B cell (primary cell): Measurements from ENCODE around the gene KDM5B. TPM values are rescaled to one million over a fixed set of nuclear protein-coding genes. Genes with fewer than 3 reads are reported as not detected.

Experiments used
- ATAC-seq: fragments of 200-7000 bp; cut with Tn5 transposase; one replicate; pipeline ENCODE4 v1.10.0; 2021; ENCODE audit warnings: low read depth, mild to moderate bottlenecking, moderate number of reproducible peaks, moderate library complexity
- CTCF ChIA-PET: fragments of 350-600 bp; sonication (Branson Sonifier 250); formaldehyde crosslinking; loops from one replicate; lab custom pipeline; 2021; ENCODE audit warnings: antibody characterized with exemption, inconsistent platforms; lab: Charles Lee
- POLR2A ChIA-PET: fragments of 350-600 bp; sonication (Branson Sonifier 250); formaldehyde crosslinking; loops from one replicate; lab custom pipeline; 2021; ENCODE audit warnings: antibody characterized with exemption; lab: Charles Lee
- DNase-seq: peaks from one replicate; pipeline ENCODE4 v3.0.0; 2013
- H2AFZ ChIP-seq: 2 replicates; pipeline ENCODE4 v1.6.1; 2012; ENCODE audit warnings: mild to moderate bottlenecking, low read depth, low read length; ENCODE audit not compliant: insufficient read depth, poor library complexity, severe bottlenecking
- H3K27ac ChIP-seq, 2 donors: 1 replicate in 1 of 2; 2 replicates in 1 of 2; pipeline ENCODE4 v1.5.1; 2012 to 2013; ENCODE audit warnings: low read length in 2 of 2, mild to moderate bottlenecking in 2 of 2, moderate library complexity in 1 of 2
- H3K27me3 ChIP-seq, 4 experiments: fragments of 200-600 bp in 1 of 4; sonication (generic) in 1 of 4; replicated peaks in 1 of 4; 1 replicate in 2 of 4; 2 replicates in 2 of 4; pipeline versions ENCODE4 v1.6.1 to v1.7.0; 2013 to 2016; ENCODE audit warnings: low read length in 3 of 4, mild to moderate bottlenecking in 2 of 4, mixed read lengths in 1 of 4, moderate library complexity in 1 of 4; ENCODE audit not compliant: insufficient read depth in 4 of 4, control insufficient read depth in 3 of 4; ENCODE audit errors: control extremely low read depth in 1 of 4
- H3K36me3 ChIP-seq, 2 experiments: replicated peaks in 1 of 2; 1 replicate in 1 of 2; 2 replicates in 1 of 2; pipeline versions ENCODE4 v1.6.1 to v1.7.1; 2013; ENCODE audit warnings: low read length in 1 of 2; ENCODE audit not compliant: insufficient read depth in 2 of 2, control insufficient read depth in 1 of 2; ENCODE audit errors: control extremely low read depth in 1 of 2, extremely low read depth in 1 of 2
- H3K4me1 ChIP-seq, 2 donors: fragments of 200-600 bp in 1 of 2; sonication (generic) in 1 of 2; 1 replicate in 1 of 2; 2 replicates in 1 of 2; pipeline versions ENCODE4 v1.5.1 to v1.6.1; 2013 to 2017; ENCODE audit warnings: low read length in 2 of 2; ENCODE audit not compliant: control insufficient read depth in 2 of 2, insufficient read depth in 2 of 2
- H3K4me2 ChIP-seq: replicated peaks from 2 replicates; pipeline ENCODE3; 2012; ENCODE audit warnings: mild to moderate bottlenecking, low read depth, low read length; ENCODE audit not compliant: poor library complexity, severe bottlenecking
- H3K4me3 ChIP-seq, 5 experiments: fragments of 200-600 bp in 1 of 5; sonication (generic) in 1 of 5; 1 replicate in 3 of 5; 2 replicates in 2 of 5; pipeline versions ENCODE4 v1.5.1 to v1.7.0; 2011 to 2016; ENCODE audit warnings: low read length in 4 of 5, mild to moderate bottlenecking in 4 of 5, low read depth in 2 of 5, control low read depth in 1 of 5, moderate library complexity in 1 of 5; ENCODE audit not compliant: insufficient read depth in 1 of 5; ENCODE audit errors: control extremely low read depth in 1 of 5, extremely low read depth in 1 of 5
- H3K79me2 ChIP-seq: fragments of 200-600 bp; sonication (generic); one replicate; pipeline ENCODE4 v1.6.0; 2016; ENCODE audit warnings: low read length; ENCODE audit not compliant: control insufficient read depth, insufficient read depth
- H3K9ac ChIP-seq: fragments of 200-600 bp; sonication (generic); 2 replicates; pipeline ENCODE4 v1.6.1; 2017; ENCODE audit warnings: mild to moderate bottlenecking, low read length, moderate library complexity
- H3K9me3 ChIP-seq, 3 donors: one replicate each; pipeline versions ENCODE4 v1.6.1 to v1.7.1; 2013; ENCODE audit warnings: low read length in 2 of 3; ENCODE audit not compliant: control insufficient read depth in 2 of 3, insufficient read depth in 1 of 3; ENCODE audit errors: control extremely low read depth in 1 of 3
- H4K20me1 ChIP-seq: 2 replicates; pipeline ENCODE4 v1.6.0; 2012; ENCODE audit warnings: mild to moderate bottlenecking, low read length; ENCODE audit not compliant: insufficient read depth, control insufficient read depth, poor library complexity, severe bottlenecking
- H3K27ac Mint-ChIP-seq: one replicate; pipeline ENCODE4 v1.8.0; 2021; ENCODE audit warnings: mixed read lengths
- H3K27me3 Mint-ChIP-seq: one replicate; pipeline ENCODE4 v1.8.0; 2021; ENCODE audit warnings: mixed read lengths
- H3K4me1 Mint-ChIP-seq: one replicate; pipeline ENCODE4 v1.8.0; 2021; ENCODE audit warnings: mixed read lengths
- H3K4me3 Mint-ChIP-seq: one replicate; pipeline ENCODE4 v1.8.0; 2021; ENCODE audit warnings: mixed read lengths
- H3K9me3 Mint-ChIP-seq: one replicate; pipeline ENCODE4 v1.8.0; 2022; ENCODE audit warnings: mixed read lengths; ENCODE audit not compliant: insufficient read depth
- EZH2 ChIP-seq: IDR thresholded peaks from 2 replicates; pipeline ENCODE4 v1.6.1; 2012; ENCODE audit warnings: borderline replicate concordance, low read depth, mild to moderate bottlenecking, moderate library complexity, low read length; ENCODE audit not compliant: insufficient read depth, poor library complexity, severe bottlenecking
- WGBS: methylation state at CpG from one replicate; pipeline ENCODE4 v1.1.5; 2013; ENCODE audit warnings: missing lambda C conversion rate; ENCODE audit not compliant: insufficient coverage; 5-methylcytosine and 5-hydroxymethylcytosine counted together
- intact Hi-C: fragments of 100-400 bp; cut with micrococcal nuclease; formaldehyde crosslinking; loops from one replicate; pipeline ENCODE4 v1.10.0; 2022
- polyA plus RNA-seq: library from polyadenylated mRNA; depleted of rRNA; stranded (reverse); fragments of >200 nt; gene quantifications from 2 replicates; pipeline ENCODE4 v1.2.3, GENCODE V29; 2012
- total RNA-seq, 2 donors: library from RNA; stranded (reverse); fragments of 120-200 nt in 1 of 2; gene quantifications; 1 replicate in 1 of 2; 2 replicates in 1 of 2; pipeline versions ENCODE4 v1.2.3 to v1.2.4, GENCODE V29; 2013 to 2022
- TF ChIP-seq, protein P1 (sequence below): fragments of 200-600 bp; IDR thresholded peaks from one replicate; pipeline ENCODE4 v1.8.0; 2022; ENCODE audit warnings: antibody characterized with exemption, mild to moderate bottlenecking

KDM5B gene
- total and polyA plus RNA-seq, 2 donors (not counting 1 experiment from before 2014, with no cell fraction given): 11.2 to 62.7 TPM

DNA sequence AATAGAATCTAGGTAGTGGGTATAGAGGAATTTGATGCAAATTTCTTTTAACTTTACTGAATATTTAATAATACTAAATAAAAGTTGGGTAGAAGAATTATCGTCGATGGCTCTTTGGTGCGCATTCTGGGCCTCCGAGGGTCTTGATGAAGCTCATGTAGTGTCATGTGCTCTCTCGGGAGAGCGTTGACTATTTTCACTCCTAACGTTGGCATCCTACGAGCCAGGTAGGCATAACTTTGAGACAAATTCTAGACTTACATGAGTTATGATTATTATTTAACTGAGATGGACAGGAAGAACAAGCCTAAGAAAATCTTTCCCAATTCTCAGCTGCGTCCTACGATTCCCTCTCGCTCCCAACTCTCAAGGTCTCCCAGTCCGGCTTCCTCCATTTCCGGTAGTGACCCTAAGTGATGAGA, 2.0 kb upstream of the KDM5B start:
- peak overlapping the region; percentile 99 for H3K4me2 ChIP-seq
- no peaks in the 10 kb centered on the region for H3K36me3 ChIP-seq
- peaks cover 29 to 35% of the 10 kb centered on the region in 2 donors for H3K4me1 ChIP-seq
- H2AFZ ChIP-seq: peak overlapping the region; percentile 99
- H3K79me2 ChIP-seq: peaks cover 35% of the 10 kb centered on the region
- Mint-ChIP-seq H3K27me3 (peaks cover 6% of the 10 kb centered on the region), H3K9me3 (no peaks in the 10 kb centered on the region), H3K4me3 (peak overlapping the region; percentile 87), H3K4me1 (peaks cover 36% of the 10 kb centered on the region), H3K27ac (peak overlapping the region; percentile 91)
- ATAC-seq (no peak), DNase-seq (no peak)
- peaks cover 0 to 15% (median 2%) of the 10 kb centered on the region in 4 experiments for H3K27me3 ChIP-seq
- intact Hi-C loops: loop anchor here (1.0 to 2.0 kb wide), 5 partner anchors 51 to 461 kb away; partner anchors contain the start of genes PPP1R12B, RABIF and TMEM183A
- peaks cover 0 to 4% (median 0%) of the 10 kb centered on the region in 3 donors for H3K9me3 ChIP-seq
- ChIA-PET CTCF (interaction anchor here (0.8 to 1.0 kb wide), 2 partner anchors 44 to 90 kb away, joined by 3 to 5 read pairs; no protein-coding TSS in a partner anchor), POLR2A (interaction anchor here (0.7 kb wide), 1 partner anchor 13 kb away, joined by 4 read pairs; no protein-coding TSS in a partner anchor)
- H3K9ac ChIP-seq: peak overlapping the region; percentile 76
- WGBS: 9% methylated on average over 10 of the region's 13 CpGs
- peaks cover 5% of the 10 kb centered on the region for H4K20me1 ChIP-seq
- H3K27ac ChIP-seq: peak overlapping the region; percentile 35 to 69
- TF ChIP-seq, protein P1, sequence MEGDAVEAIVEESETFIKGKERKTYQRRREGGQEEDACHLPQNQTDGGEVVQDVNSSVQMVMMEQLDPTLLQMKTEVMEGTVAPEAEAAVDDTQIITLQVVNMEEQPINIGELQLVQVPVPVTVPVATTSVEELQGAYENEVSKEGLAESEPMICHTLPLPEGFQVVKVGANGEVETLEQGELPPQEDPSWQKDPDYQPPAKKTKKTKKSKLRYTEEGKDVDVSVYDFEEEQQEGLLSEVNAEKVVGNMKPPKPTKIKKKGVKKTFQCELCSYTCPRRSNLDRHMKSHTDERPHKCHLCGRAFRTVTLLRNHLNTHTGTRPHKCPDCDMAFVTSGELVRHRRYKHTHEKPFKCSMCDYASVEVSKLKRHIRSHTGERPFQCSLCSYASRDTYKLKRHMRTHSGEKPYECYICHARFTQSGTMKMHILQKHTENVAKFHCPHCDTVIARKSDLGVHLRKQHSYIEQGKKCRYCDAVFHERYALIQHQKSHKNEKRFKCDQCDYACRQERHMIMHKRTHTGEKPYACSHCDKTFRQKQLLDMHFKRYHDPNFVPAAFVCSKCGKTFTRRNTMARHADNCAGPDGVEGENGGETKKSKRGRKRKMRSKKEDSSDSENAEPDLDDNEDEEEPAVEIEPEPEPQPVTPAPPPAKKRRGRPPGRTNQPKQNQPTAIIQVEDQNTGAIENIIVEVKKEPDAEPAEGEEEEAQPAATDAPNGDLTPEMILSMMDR: no peak
- no peak for TF ChIP-seq EZH2
- peak overlapping the region; percentile 72 to 91 (median 86) for H3K4me3 ChIP-seq

DNA sequence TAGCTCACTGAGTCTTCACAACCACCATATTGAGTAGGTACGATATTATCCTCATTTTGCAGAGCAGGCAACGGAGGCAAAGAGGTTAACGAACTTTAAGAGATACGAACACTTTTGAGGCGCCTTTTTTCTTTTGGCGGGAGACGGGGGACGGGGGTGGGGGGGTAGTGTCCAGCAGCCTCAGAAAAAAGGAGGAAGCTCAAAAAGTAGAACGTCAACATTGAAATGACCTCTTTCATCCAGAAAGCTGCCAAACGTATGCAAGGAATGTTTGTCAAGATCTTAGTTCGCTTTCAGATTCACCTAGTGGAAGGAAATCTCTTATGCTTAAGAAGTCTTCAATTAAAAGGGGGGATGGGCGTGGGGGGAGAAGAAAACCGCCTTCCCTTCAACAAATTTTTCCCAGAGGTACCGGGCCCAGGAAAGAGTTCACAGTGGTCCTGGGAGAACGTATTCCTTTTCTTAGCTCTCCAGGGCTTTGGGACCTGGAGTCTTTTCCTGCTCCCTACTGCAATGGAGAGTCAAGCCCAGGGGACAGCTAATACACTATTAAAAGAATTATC, 1.5 kb upstream of the KDM5B start:
- Histone ChIP-seq H3K9ac (peak overlapping the region; percentile 76), H3K4me2 (peak overlapping the region; percentile 99), H3K36me3 (no peaks in the 10 kb centered on the region), H4K20me1 (peaks cover 5% of the 10 kb centered on the region), H3K79me2 (peaks cover 40% of the 10 kb centered on the region), H3K27me3 (peaks cover 0 to 15% (median 2%) of the 10 kb centered on the region in 4 experiments), H3K4me3 (no peak overlapping the region), H2AFZ (peak overlapping the region; percentile 99), H3K4me1 (peaks cover 34 to 35% of the 10 kb centered on the region in 2 donors), H3K27ac (no peak overlapping the region), H3K9me3 (peaks cover 0 to 4% (median 0%) of the 10 kb centered on the region in 3 donors)
- ChIA-PET CTCF (interaction anchor here (0.7 to 1.0 kb wide), 2 partner anchors 44 to 471 kb away, joined by 3 to 5 read pairs; no protein-coding TSS in a partner anchor), POLR2A (interaction anchor here (0.7 kb wide), 1 partner anchor 12 kb away, joined by 4 read pairs; no protein-coding TSS in a partner anchor)
- 100% methylated on average over 1 of the region's 15 CpGs for WGBS
- Mint-ChIP-seq H3K9me3 (no peaks in the 10 kb centered on the region), H3K27ac (no peak overlapping the region), H3K4me3 (peak overlapping the region; percentile 87), H3K4me1 (peaks cover 41% of the 10 kb centered on the region), H3K27me3 (peaks cover 6% of the 10 kb centered on the region)
- no peak for DNase-seq
- TF ChIP-seq, protein P1: no peak
- TF ChIP-seq EZH2: no peak
- intact Hi-C loops: loop anchor here (1.0 to 2.0 kb wide), 5 partner anchors 52 to 461 kb away; partner anchors contain the start of genes PPP1R12B, RABIF and TMEM183A
- ATAC-seq: no peak
